ENCODE measurements around the gene AFF3.

The AFF3 gene

DNA sequence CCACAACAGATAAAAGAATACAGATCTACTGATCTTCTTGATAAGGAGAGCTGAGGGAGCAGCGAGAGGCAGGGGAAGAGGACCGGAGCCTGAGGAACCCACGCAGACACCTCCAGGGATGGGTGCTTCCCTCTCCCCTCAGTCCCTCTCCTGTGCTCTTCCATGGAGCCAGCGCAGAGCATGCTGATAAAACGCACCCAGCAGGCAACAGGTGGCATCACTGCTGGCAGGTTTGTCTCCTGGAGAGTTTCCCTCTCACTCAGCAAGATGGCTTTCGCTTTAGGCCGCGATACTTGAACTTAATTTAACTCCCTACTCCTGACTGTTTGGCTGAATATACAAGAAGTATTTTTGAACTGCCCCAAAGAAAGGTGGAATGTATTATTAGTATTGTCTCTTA, 489.5 kb downstream of the AFF3 start:
- Histone ChIP-seq H3K36me3 (ENCODE audit: control insufficient read depth in 1 of 2, insufficient read depth in 2 of 2, low read length in 2 of 2) (no peaks in the 10 kb centered on the region), H4K8ac (ENCODE audit: low read depth, low read length) (no peak overlapping the region), H3K4me2 (ENCODE audit: low read length) (no peak overlapping the region), H3K4ac (ENCODE audit: low read depth, low read length) (no peak overlapping the region), H3K4me1 (ENCODE audit: control insufficient read depth in 1 of 2, insufficient read depth in 2 of 2, low read length in 2 of 2) (peaks cover 0 to 2% of the 10 kb centered on the region in 2 experiments), H3K23ac (ENCODE audit: low read length) (no peak overlapping the region), H3K79me2 (ENCODE audit: control insufficient read depth, insufficient read depth, low read length, poor library complexity) (no peaks in the 10 kb centered on the region), H3K4me3 (ENCODE audit: low read depth, low read length) (no peak overlapping the region), H3K9me3 (ENCODE audit: insufficient read depth, low read depth, low read length) (no peaks in the 10 kb centered on the region), H4K12ac (ENCODE audit: low read depth, low read length) (no peak overlapping the region), H3K79me1 (ENCODE audit: low read length) (no peaks in the 10 kb centered on the region), H3K27me3 (ENCODE audit: insufficient read depth, low read length) (no peaks in the 10 kb centered on the region), H2AFZ (ENCODE audit: insufficient read depth, low read length, poor library complexity) (no peak overlapping the region), H3K9ac (ENCODE audit: low read length) (no peak overlapping the region), H2BK120ac (ENCODE audit: insufficient read depth, low read length, poor library complexity) (no peak overlapping the region), H2BK5ac (ENCODE audit: low read depth, low read length, poor library complexity) (no peak overlapping the region), H3K14ac (ENCODE audit: low read length) (no peak overlapping the region), H3K18ac (ENCODE audit: low read length) (no peak overlapping the region), H4K91ac (ENCODE audit: low read depth, low read length) (no peak overlapping the region), H2AK5ac (ENCODE audit: low read length) (no peak overlapping the region), H2BK12ac (ENCODE audit: low read length) (no peak overlapping the region), H3K27ac (ENCODE audit: low read depth, low read length) (no peak overlapping the region)
- no peak for DNase-seq
- no CpG with 5 or more reads among the region's 8 CpGs for WGBS (ENCODE audit: extremely low coverage, insufficient coverage, insufficient read length)

DNA sequence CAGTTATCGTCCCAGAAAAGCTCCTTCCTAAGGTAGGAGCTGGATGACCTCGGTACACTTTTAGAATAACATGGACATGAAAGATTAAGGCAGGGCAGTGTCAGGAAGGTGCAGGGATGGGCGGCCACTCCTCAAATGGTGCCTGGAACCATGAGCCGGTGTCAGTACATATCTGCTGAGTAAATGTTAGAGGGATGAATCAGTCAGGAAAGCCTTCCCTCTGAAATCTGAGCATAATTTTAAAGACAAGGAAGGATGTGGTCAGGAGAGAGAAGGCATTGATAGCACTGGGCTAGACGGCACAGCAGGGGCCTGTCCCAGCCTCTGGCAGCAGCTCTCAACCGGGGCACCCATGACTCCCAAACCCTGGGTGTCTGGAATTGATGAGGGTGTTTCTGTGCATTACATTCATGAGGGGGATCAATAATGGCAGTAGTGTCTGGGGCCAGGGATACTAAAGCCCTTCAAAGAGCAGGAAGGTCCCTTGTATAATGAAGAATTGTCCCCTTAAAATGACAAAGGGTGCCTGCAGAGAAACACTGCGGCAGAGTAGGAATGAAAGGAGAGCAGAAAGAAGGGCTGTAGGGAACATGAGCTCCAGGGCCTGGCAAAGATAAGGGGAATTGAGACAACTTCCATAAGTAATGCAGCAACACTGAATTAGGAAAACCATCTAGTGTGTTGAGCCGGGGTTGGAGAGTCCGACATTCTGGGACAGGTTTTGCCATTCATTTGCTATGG, 490.3 kb downstream of the AFF3 start:
- no peak overlapping the region for H2AFZ ChIP-seq (ENCODE audit: insufficient read depth, low read length, poor library complexity)
- no peak overlapping the region for H3K9ac ChIP-seq (ENCODE audit: low read length)
- no peaks in the 10 kb centered on the region for H3K9me3 ChIP-seq (ENCODE audit: insufficient read depth, low read depth, low read length)
- no peak overlapping the region for H3K27ac ChIP-seq (ENCODE audit: low read depth, low read length)
- H3K14ac ChIP-seq (ENCODE audit: low read length), result no peak overlapping the region
- H2AK5ac ChIP-seq (ENCODE audit: low read length), result no peak overlapping the region
- no peak overlapping the region for H3K4me3 ChIP-seq (ENCODE audit: low read depth, low read length)
- no peak overlapping the region for H3K18ac ChIP-seq (ENCODE audit: low read length)
- peaks cover 0 to 2% of the 10 kb centered on the region in 2 experiments for H3K4me1 ChIP-seq (ENCODE audit: control insufficient read depth in 1 of 2, insufficient read depth in 2 of 2, low read length in 2 of 2)
- no peak overlapping the region for H3K4ac ChIP-seq (ENCODE audit: low read depth, low read length)
- H3K79me1 ChIP-seq (ENCODE audit: low read length), result no peaks in the 10 kb centered on the region
- no peak for DNase-seq
- H3K4me2 ChIP-seq (ENCODE audit: low read length), result no peak overlapping the region
- no peak overlapping the region for H2BK120ac ChIP-seq (ENCODE audit: insufficient read depth, low read length, poor library complexity)
- no peak overlapping the region for H4K91ac ChIP-seq (ENCODE audit: low read depth, low read length)
- no peaks in the 10 kb centered on the region for H3K79me2 ChIP-seq (ENCODE audit: control insufficient read depth, insufficient read depth, low read length, poor library complexity)
- no peak overlapping the region for H2BK5ac ChIP-seq (ENCODE audit: low read depth, low read length, poor library complexity)
- H4K12ac ChIP-seq (ENCODE audit: low read depth, low read length), result no peak overlapping the region
- no peak overlapping the region for H3K23ac ChIP-seq (ENCODE audit: low read length)
- no CpG with 5 or more reads among the region's 9 CpGs for whole genome bisulfite sequencing (ENCODE audit: extremely low coverage, insufficient coverage, insufficient read length)
- no peak overlapping the region for H4K8ac ChIP-seq (ENCODE audit: low read depth, low read length)
- H3K36me3 ChIP-seq (ENCODE audit: control insufficient read depth in 1 of 2, insufficient read depth in 2 of 2, low read length in 2 of 2), result no peaks in the 10 kb centered on the region
- H2BK12ac ChIP-seq (ENCODE audit: low read length), result no peak overlapping the region
- H3K27me3 ChIP-seq (ENCODE audit: insufficient read depth, low read length), result no peaks in the 10 kb centered on the region

DNA sequence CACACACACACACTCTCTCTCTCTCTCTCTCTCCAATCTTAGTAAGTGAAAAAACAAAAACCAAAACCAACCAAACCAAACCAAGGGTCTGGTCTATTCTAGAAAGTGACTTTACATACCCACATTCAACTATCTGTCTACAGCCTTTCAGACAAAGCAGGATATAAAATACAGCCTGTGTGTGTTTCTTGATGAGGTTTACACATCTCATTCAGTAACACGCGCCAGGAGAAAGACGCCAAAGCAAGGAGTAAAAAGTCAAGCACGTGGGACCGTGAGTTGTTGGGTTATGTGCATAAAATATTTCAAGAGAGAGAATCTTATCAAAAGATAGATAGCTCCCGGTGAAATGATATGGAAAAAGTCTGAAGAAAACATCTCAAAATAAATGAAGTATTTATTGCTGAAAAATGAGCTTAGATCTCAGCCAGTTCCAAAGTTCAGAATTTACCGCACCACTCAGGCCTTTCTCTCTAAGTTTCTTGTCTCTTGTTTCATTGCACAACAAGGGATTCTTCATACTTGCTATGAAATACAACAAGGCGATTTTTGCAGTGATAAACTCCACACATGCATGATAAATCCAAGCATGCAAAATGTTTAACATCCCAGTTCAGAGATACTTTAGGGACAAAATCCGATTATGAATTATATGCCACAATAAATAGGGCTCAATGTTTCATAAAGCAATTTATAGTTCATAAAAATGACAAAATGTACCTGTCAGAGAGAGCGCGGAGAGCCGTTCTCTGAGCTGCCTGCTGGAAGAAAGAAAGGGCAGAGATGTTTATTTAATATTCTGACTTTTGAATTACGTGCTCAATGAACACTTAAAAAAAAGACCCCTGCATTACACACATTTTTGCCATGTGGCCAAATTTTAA, 493.2 kb downstream of the AFF3 start:
- no peak overlapping the region for H2AFZ ChIP-seq (ENCODE audit: insufficient read depth, low read length, poor library complexity)
- H3K27me3 ChIP-seq (ENCODE audit: insufficient read depth, low read length), result no peaks in the 10 kb centered on the region
- H3K79me2 ChIP-seq (ENCODE audit: control insufficient read depth, insufficient read depth, low read length, poor library complexity), result no peaks in the 10 kb centered on the region
- no peaks in the 10 kb centered on the region for H3K36me3 ChIP-seq (ENCODE audit: control insufficient read depth in 1 of 2, insufficient read depth in 2 of 2, low read length in 2 of 2)
- H3K23ac ChIP-seq (ENCODE audit: low read length), result no peak overlapping the region
- no peak overlapping the region for H3K4me2 ChIP-seq (ENCODE audit: low read length)
- no peak overlapping the region for H3K18ac ChIP-seq (ENCODE audit: low read length)
- no peaks in the 10 kb centered on the region for H3K79me1 ChIP-seq (ENCODE audit: low read length)
- peaks cover 0 to 2% of the 10 kb centered on the region in 2 experiments for H3K4me1 ChIP-seq (ENCODE audit: control insufficient read depth in 1 of 2, insufficient read depth in 2 of 2, low read length in 2 of 2)
- no peak overlapping the region for H2BK5ac ChIP-seq (ENCODE audit: low read depth, low read length, poor library complexity)
- WGBS (ENCODE audit: extremely low coverage, insufficient coverage, insufficient read length), result no CpG with 5 or more reads among the region's 13 CpGs
- no peak overlapping the region for H4K12ac ChIP-seq (ENCODE audit: low read depth, low read length)
- no peak overlapping the region for H4K8ac ChIP-seq (ENCODE audit: low read depth, low read length)
- H3K4ac ChIP-seq (ENCODE audit: low read depth, low read length), result no peak overlapping the region
- H3K9ac ChIP-seq (ENCODE audit: low read length), result no peak overlapping the region
- H3K9me3 ChIP-seq (ENCODE audit: insufficient read depth, low read depth, low read length), result no peaks in the 10 kb centered on the region
- no peak overlapping the region for H2BK12ac ChIP-seq (ENCODE audit: low read length)
- no peak overlapping the region for H4K91ac ChIP-seq (ENCODE audit: low read depth, low read length)
- DNase-seq, result no peak
- no peak overlapping the region for H3K14ac ChIP-seq (ENCODE audit: low read length)
- H2AK5ac ChIP-seq (ENCODE audit: low read length), result no peak overlapping the region
- no peak overlapping the region for H2BK120ac ChIP-seq (ENCODE audit: insufficient read depth, low read length, poor library complexity)
- no peak overlapping the region for H3K27ac ChIP-seq (ENCODE audit: low read depth, low read length)
- H3K4me3 ChIP-seq (ENCODE audit: low read depth, low read length), result no peak overlapping the region

DNA sequence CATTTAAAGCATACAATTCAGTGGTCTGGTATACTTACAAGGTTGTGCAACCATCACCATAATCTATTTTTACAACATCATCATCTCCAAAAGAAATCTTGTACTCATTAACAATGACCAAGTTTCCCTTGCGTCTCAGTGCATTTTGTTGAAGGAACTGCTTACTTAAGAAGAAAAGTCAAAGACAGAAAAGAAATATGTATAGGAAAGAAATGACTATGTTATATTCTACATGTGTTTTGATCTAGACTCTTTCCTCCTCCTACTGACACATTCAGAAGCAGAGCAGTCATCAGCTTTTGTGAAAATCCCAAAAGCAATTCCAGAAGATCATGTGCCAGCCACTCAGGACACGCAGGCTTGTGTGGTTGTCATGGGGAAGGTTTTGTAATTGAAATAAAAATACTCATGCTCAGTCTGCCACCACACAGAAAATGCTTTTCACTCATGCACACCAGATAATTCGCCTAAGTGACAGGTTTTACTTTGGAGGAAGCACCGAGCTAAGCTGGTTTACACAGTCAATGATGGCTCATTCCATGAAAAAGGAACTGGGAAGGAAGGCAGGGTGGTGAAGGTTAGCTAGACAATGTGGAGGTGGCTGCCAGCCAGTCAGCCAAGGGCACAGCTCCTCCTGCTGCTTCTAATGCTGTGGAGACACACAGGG, 494.1 kb downstream of the AFF3 start:
- Histone ChIP-seq H3K4me3 (ENCODE audit: low read depth, low read length) (no peak overlapping the region), H3K36me3 (ENCODE audit: control insufficient read depth in 1 of 2, insufficient read depth in 2 of 2, low read length in 2 of 2) (no peaks in the 10 kb centered on the region), H3K79me2 (ENCODE audit: control insufficient read depth, insufficient read depth, low read length, poor library complexity) (no peaks in the 10 kb centered on the region), H3K9me3 (ENCODE audit: insufficient read depth, low read depth, low read length) (peaks cover 2% of the 10 kb centered on the region), H2AK5ac (ENCODE audit: low read length) (no peak overlapping the region), H3K23ac (ENCODE audit: low read length) (no peak overlapping the region), H4K8ac (ENCODE audit: low read depth, low read length) (no peak overlapping the region), H3K9ac (ENCODE audit: low read length) (no peak overlapping the region), H4K91ac (ENCODE audit: low read depth, low read length) (no peak overlapping the region), H3K4me1 (ENCODE audit: control insufficient read depth in 1 of 2, insufficient read depth in 2 of 2, low read length in 2 of 2) (peaks cover 0 to 2% of the 10 kb centered on the region in 2 experiments), H3K4me2 (ENCODE audit: low read length) (no peak overlapping the region), H2BK120ac (ENCODE audit: insufficient read depth, low read length, poor library complexity) (no peak overlapping the region), H3K79me1 (ENCODE audit: low read length) (no peaks in the 10 kb centered on the region), H3K27me3 (ENCODE audit: insufficient read depth, low read length) (no peaks in the 10 kb centered on the region), H2BK5ac (ENCODE audit: low read depth, low read length, poor library complexity) (no peak overlapping the region), H2BK12ac (ENCODE audit: low read length) (no peak overlapping the region), H3K4ac (ENCODE audit: low read depth, low read length) (no peak overlapping the region), H3K14ac (ENCODE audit: low read length) (no peak overlapping the region), H3K27ac (ENCODE audit: low read depth, low read length) (no peak overlapping the region), H2AFZ (ENCODE audit: insufficient read depth, low read length, poor library complexity) (no peak overlapping the region), H4K12ac (ENCODE audit: low read depth, low read length) (no peak overlapping the region), H3K18ac (ENCODE audit: low read length) (no peak overlapping the region)
- DNase-seq, result no peak
- WGBS (ENCODE audit: extremely low coverage, insufficient coverage, insufficient read length), result no CpG with 5 or more reads among the region's 4 CpGs
